GM15510 (cell line): ENCODE results near the gene PHKG2.

Experiments
- POLR2A ChIP-seq: IDR thresholded peaks from 3 replicates; pipeline ENCODE4 v1.6.1; 2011; ENCODE audit warnings: borderline replicate concordance; ENCODE audit not compliant: insufficient read length; ENCODE audit errors: extremely low read depth

Gene PHKG2

DNA sequence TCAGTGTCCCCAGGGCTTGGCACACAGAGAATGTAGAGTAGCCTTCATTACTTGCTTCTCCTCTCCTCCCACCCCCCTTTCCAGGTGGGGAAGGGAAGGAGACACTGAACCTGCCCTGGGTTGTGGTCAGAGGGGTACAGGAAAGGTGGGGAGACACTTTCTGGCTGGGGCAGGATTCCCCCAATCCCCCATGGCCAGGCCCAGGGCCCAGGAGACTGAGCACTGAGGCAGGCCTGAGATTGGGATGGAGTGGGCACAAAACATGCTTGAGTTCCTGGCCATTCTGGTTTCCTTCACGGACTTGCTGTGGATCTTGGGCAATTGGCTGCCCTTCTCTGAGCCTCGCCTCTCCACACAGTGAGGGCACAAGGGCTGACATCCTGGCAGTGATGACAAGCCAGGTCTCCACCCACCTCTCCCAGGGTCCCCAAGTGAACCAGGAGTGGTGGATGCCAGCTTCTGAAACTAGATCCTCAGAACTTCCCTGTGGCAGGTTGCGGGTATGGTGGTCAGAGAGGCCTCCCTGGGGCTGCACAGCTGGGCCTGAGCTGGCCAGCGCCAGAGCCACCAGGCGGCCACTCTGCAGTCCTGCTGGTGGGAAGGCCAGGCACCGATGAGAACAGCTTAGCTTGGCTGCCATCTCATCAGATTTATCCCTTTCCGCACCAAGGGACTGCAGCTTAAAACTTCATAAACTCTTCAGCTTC lies 29.5 kb downstream of the PHKG2 start:
- TF ChIP-seq POLR2A = no peak

DNA sequence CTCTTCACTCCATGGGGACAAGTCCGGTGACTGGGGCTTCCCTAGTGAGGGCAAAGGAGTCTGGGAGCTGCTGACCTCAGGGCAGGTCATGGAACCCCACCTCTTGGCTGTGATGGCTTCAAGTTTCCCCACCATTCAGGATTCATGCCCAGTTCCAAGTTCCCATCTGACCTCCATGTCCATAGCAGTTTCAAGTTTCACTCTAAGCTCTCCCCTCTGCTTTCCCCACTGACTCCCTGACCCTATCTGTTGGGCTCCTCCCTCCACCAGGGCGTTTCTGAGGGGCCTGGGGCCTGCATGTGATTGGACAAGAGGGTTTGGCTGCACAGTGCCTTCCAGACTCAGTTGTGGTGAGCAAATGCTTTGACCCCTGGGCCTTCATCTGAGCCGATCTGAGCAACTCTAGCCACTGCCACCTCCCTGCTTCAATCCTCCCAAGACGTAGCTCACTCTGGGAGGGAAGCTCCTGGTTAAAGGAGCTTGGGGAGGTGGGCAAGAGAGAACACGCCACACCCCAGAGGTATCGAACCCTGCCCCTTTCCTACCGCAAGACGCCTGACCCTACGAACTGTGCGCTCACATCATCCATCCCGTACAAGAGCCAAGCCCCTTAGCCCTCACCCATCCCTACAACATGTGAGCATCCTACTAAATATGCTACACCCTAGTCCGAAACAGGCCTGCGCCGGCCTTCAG lies 30.5 kb downstream of the PHKG2 start:
- no peak for TF ChIP-seq POLR2A

DNA sequence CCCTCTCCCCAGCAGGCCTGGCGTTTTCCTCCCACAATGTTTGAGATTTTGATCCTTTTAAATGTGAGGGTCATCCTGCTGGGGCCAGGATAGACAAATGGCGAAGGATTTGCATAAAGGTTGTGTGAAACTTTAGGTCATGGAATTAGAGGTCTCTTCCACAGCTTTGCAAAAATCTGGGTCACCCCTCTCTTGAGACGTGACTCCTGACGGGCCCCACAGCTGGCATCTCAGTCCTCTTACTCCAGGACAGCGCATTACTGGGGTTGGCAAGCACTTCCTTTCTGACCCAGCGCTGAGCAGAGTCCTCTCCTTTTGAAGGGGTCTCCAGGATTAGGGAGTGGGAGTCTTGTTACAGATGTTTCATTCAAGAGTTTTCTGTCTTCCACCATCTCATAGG lies 31.4 kb downstream of the PHKG2 start:
- TF ChIP-seq POLR2A = no peak

DNA sequence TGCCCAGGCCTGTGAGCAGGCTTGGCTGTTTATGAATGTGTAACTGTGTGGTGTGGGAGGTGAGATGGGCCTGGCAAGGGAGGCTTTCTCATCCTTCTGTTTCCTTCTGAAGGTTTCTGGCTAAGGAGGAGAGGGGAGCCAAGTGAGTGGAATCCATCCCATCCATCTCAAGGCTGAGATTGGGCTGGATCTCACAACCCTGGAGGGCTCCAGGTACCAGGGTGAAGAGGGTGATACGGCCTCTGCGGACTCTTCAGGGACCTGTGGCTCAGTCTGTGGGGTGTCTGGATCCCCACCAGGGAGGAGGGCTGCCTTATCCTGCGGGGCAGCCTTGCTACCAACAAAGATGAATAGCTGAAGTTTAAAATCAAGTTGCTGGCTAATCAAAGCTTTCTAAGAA lies 31.8 kb downstream of the PHKG2 start:
- TF ChIP-seq POLR2A = no peak

DNA sequence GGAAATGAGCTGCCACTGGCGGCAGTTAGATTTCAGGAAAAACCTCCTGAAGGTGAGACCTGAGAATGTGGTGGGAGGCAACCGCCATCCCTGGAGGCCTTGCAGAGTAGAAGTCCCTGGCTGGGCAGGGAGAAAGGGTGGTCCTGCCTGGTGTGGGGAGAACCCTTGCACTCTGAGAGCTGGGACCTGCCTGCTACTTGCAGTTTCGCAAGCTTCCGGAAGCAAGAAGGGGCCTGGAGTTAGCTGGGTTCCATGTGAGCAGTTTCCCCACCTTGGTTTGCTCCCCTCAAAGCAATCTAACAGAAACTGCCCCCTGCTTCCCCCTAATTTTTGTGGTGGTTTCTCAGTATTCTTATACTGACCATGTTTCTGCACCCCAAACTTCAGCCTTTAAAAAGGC lies 32.3 kb downstream of the PHKG2 start:
- no peak for TF ChIP-seq POLR2A

DNA sequence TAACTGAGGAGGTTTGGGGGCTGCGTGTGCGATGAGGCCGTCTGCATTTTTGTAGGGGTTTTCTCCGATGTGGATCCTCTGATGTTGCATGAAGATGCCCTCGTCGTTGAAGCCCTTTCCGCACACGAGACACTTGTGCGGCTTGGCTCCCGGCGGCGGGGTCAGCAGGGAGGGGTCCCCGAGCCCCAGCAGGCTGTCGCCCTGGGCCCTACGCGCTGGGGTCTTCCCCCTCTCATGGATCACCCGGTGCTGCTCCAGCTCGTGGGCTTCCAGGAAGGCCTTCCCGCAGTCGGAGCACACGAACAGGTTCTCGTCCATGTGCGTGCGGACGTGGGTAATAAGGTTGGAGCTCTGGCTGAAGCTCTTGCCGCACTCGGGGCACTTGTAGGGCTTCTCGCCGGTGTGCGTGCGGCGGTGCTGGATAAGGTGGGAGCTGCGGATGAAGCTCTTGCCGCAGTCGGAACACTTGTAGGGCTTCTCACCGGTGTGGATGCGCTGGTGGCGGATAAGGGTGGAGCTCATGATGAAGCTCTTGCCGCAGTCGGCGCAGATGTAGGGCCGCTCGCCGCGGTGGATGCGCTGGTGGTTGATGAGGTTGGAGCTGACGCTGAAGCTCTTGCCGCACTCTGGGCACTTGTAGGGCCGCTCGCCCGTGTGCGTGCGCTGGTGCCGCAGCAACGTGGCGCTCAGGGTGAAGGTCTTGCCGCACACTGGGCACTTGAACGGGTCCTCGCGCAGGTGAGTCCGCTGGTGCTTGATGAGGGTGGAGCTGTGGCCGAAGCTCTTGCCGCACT lies 34.5 kb downstream of the PHKG2 start:
- no peak for TF ChIP-seq POLR2A

DNA sequence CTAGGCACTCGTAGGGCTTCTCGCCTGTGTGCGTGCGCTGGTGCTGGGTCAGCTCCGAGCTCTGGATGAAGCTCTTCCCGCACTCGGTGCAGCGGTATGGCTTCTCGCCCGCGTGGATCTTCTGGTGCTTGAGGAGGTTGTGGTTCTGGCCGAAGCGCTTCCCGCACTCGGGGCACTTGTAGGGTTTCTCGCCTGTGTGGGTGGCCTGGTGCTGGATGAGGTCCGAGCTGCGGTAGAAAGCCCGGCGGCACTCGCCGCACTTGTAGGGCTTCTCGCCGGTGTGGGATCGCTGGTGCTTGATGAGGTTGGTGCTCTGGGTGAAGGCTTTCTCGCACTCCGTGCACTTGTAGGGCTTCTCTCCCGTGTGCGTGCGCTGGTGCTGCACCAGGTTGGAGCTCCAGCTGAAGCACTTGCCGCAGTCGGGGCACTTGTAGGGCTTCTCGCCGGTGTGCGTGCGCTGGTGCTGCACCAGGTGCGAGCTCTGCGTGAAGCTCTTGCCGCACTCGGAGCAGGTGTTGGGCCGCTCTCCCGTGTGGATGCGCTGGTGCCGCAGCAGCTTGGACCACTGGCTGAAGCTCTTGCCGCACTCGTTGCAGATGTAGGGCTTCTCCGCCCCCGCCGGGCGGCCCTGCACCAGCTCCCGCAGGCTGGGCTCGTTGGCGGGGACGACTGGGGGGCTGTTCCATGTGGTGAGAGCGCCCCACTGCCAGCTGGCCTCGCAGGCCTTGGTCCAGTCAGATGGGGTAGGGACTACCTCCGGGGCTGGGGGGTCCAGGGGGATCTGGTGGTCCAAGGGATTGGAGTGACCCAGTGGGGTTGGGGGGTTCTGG lies 35.3 kb downstream of the PHKG2 start:
- no peak for TF ChIP-seq POLR2A

DNA sequence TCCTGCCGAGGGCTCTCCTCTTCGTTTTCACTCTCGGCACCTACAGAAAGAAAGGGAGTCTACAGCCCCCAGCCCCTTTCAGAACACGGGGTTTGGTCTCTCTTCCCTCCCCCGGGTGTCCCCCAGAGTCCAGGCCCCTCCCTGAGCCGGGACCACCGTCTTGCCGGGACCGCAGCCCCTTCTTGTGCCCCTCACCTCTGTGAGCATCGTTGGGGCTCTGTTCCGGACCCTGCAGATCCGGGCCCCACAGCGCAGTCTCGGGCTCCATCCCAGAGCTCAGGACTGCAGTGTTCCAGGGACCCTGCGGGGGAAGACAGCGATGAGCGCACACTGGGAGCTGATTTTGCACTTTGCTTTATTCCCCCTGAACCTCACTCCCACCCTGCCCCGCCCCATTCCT lies 36.0 kb downstream of the PHKG2 start:
- no peak for TF ChIP-seq POLR2A

DNA sequence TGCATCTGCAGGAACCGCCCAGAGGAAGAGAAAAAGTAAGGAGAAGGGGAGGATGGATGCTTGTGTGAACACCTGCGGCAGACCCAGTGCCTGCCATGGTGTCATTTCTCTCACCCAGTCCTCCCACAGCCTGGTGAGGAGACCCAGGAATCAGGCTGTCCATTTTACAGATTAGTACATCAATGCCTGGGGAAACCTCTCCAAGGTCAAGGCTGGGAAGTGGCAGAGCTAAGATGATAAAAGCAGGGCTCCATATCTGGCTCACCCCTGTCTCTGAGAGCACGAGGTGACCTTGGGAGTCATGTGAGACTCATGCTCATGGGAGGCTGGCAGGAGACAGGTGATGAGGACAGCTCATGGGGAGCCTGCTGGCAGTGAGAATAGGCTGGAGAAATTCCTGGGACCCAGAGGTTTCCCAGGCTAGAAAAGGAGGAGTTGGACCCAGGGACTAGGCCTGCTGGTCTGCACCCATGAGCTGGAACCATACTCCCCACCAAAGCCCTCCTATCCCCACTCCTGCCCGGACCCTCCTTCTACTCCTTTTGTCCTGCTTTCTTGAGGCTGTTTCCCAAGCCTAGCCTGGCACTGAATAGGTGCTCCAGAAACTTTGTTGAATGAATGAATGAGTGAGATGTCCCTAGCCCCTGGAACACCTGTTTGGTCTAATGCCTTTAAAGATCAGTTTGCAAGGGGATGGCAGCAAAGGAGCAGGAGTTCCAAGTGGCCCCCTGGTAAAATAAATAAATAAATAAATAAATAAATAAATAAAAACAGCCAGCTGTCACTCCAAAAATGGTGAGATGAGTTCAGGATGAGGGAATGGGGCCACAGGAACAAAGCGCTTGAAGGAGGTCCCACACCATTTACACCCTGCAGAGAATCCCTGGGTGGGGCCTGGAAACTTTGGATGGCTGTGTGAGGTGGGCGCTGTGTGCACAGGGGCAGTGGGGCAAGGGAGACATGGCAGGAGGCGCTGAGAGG lies 37.2 kb downstream of the PHKG2 start:
- no peak for TF ChIP-seq POLR2A

DNA sequence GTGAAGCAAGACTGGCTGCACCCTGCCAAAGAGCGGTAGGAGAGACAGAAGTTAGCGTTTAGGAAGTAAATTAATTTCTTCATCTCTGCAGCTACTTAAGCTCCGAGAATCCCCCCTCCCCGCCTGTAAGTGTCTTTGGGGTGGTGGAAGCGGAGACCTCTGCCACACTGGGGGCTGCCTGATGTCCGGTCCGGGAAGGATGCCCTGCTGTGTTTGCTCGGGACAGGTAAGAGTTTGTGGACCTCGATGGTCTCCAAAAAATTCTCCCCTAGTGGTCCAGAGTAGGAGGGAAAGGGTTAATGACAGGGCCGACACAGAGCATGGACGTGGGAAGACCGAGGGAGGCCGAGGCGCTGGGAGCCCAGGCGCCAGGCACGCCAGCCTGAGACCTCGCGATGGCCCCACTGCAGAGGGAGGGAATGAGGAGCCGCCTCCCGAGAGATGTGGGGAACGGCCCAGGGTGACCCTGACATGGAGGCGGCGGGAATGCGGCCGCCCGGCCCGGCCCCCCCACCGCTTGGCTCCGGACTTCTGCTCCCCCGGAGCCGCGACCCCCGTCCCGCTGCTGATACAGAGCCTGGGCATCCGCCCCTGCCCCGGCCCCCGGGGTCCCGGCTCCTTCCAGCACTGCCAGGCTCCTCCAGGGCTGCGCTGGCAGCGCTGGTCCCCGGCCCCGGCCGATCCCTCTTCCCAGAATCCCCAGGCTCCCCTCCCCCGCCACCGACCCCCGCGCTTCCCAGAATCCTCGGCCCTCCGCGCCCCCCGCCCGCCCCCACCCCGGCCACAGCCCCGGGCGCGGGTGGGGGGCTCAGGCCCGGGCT lies 38.1 kb downstream of the PHKG2 start:
- TF ChIP-seq POLR2A = no peak

DNA sequence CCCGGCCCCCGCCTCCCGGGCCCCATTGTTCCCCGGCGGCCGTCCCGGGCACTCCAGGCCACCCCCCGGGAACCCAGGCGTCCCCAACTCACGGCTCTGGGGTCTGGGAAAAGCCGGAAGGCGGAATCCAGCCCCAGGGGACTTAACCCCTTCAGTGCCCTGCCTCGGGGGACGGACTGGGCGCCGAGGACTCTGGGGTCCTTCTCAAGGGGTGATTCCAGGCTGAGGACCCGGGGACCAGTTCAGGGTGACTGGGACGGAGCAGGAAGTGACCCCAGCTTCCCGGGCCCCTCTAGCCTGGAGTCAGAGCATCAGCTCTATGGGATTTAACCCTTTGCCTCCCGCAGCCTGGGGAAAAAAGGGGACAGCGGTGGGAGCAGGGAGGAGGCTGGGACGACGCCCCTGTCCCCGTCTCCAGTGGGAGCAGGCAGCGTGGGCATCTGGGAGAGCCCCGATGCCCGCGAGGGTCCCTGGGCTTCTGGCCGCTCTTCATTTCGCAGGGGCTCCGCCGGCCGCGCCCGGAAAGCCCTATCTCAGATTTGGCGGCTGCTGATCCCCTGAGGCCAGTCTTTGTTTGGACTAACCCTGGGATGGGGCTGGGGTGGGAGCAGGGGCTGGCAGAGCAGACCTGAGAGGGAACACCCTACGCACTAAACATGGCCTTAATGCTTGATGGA lies 38.8 kb downstream of the PHKG2 start, which contains the start of gene ZNF629:
Gene ZNF629 (minus strand): TSS at position 270 of the 677 bp plus-strand sequence. CDS start 2,723 bp downstream, outside the sequence.
- TF ChIP-seq POLR2A = no peak
